Activated T-helper 2 cell treated with anti-CD3 and anti-CD28 coated beads, Interferon-gamma antibody, Interleukin-2, Interleukin-4, amounts not matched to agents 10 μg/mL and 5 μg/mL and 100 μg/mL, durations not matched to agents 14 hours and 24 hours and 36 hours (primary cell): ENCODE data around the gene ZNF20. TPM values are rescaled to one million over a fixed set of nuclear protein-coding genes. Genes with fewer than 3 reads are reported as not detected.
"Not testable (repeated sequence)": the region's sequence is repeated elsewhere in the genome, so short reads cannot be mapped to it uniquely, and the experiment has no call there.

Experiments used
- DNase-seq: peaks from one replicate; pipeline ENCODE4 v3.0.0; 2021; ENCODE audit warnings: low spot score
- H3K27ac Mint-ChIP-seq: one replicate; pipeline ENCODE4 v1.8.0; 2021; ENCODE audit warnings: mixed read lengths
- H3K27me3 Mint-ChIP-seq: one replicate; pipeline ENCODE4 v1.8.0; 2021; ENCODE audit warnings: low read depth, mixed read lengths
- H3K36me3 Mint-ChIP-seq: one replicate; pipeline ENCODE4 v1.8.0; 2021; ENCODE audit warnings: low read depth, mixed read lengths
- H3K4me1 Mint-ChIP-seq: one replicate; pipeline ENCODE4 v1.8.0; 2021; ENCODE audit warnings: low read depth, mixed read lengths
- H3K4me3 Mint-ChIP-seq: one replicate; pipeline ENCODE4 v1.8.0; 2021; ENCODE audit warnings: low read depth, mild to moderate bottlenecking, moderate library complexity, mixed read lengths
- H3K9me3 Mint-ChIP-seq: one replicate; pipeline ENCODE4 v1.8.0; 2021; ENCODE audit warnings: mixed read lengths
- intact Hi-C: fragments of 100-400 bp; cut with micrococcal nuclease; formaldehyde crosslinking; loops from one replicate; pipeline ENCODE4 v1.15.1; 2023
- total RNA-seq: library from RNA; stranded (reverse); gene quantifications from 2 replicates; pipeline ENCODE4 v1.2.3, GENCODE V29; 2022

ZNF20 gene
- total RNA-seq, 1 donor from 2014 or later, result 4.1 TPM

DNA sequence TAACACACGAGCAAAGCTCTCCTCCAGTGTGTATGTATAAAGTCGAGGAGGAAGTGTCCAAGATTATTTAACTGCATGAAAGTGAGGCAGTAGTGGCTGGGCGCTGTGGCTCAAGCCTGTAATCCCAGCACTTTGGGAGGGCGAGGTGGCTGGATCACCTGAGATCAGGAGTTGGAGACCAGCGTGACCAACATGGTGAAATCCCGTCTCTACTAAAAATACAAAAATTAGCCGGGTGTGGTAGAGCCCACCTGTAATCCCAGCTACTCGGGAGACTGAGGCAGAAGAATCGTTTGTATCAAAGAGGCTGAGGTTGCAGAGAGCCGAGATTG lies 1.2 kb upstream of the ZNF20 start:
- peaks cover 21% of the 10 kb centered on the region for H3K9me3 Mint-ChIP-seq
- peak overlapping the region; percentile 91 for H3K4me3 Mint-ChIP-seq
- no peaks in the 10 kb centered on the region for H3K27me3 Mint-ChIP-seq
- no peak overlapping the region for H3K27ac Mint-ChIP-seq
- peaks cover 24% of the 10 kb centered on the region for H3K4me1 Mint-ChIP-seq
- intact Hi-C loops, result loop anchor here (1.0 to 5.0 kb wide), 8 partner anchors 21 to 344 kb away; partner anchors contain the start of genes ZNF136 and ZNF440
- peaks cover 32% of the 10 kb centered on the region for H3K36me3 Mint-ChIP-seq
- DNase-seq, result no peak

DNA sequence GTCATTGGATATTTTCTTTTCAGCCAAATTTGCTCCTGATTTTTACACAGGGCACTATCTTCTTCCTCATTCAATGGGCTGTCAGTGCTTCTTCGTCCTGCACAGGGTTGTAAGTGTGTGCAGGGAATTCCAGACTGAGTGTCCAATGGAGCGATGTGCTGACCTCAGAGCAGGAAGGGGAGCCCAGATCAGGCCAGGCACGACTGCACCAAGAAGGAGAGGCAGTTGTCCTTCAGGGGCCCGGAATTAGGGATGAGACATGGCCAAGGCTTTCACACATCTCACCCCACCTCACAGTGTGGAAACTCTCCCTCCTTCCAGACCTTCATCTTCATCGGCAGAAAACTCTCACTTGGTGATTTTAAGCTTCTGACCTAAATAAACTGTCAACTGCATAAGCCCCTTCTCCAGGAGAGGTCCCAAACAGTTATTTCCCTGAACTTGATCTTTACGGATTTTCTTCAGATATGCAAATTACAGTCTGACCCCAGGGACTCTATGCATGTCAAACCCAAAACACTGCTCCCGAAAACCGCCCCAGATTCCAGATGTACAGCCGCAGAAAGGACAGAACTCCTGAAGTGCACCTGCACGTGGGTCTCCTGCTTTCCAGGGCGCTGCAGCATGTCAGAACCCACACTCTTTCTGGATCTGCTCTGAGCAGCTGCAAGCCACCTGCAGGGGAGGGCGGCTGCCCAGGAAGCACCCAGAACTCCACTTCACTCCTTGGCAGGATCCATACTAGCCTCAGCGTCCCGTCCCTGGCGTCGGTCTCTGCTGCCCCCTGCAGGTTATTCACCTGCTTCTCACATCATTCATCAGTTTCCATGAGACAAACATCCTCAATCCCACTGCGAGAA lies 625 bp upstream of the ZNF20 start:
- peaks cover 24% of the 10 kb centered on the region for H3K4me1 Mint-ChIP-seq
- intact Hi-C loops, result loop anchor here (1.0 to 5.0 kb wide), 8 partner anchors 22 to 343 kb away; partner anchors contain the start of genes ZNF136 and ZNF440
- H3K27ac Mint-ChIP-seq, result no peak overlapping the region
- H3K27me3 Mint-ChIP-seq, result no peaks in the 10 kb centered on the region
- peak; percentile 75 for DNase-seq
- H3K36me3 Mint-ChIP-seq, result peaks cover 29% of the 10 kb centered on the region
- H3K9me3 Mint-ChIP-seq, result peaks cover 17% of the 10 kb centered on the region
- H3K4me3 Mint-ChIP-seq, result peak overlapping the region; percentile 91

DNA sequence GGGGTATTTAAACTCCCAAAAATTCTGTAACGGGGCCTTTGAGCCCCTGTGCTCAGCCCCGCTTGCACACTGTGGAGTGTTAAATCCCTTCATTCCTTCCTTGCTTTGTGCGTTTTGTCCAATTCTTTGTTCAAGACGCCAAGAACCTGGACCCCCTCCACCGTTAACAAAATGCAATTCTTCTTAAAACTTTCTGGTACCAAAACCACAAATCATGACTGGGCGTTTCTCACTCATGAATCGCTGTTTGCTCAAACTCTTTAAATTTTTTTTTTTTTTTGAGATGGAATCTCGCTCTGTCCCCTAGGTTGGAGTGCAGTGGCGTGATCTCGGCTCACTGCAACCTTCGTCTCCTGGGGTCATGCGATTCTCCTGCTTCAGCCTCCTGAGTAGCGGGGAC lies 881 bp downstream of the ZNF20 start:
- H3K36me3 Mint-ChIP-seq, result peaks cover 34% of the 10 kb centered on the region
- H3K4me3 Mint-ChIP-seq, result peak overlapping the region; percentile 91
- intact Hi-C loops, result no loop called here
- no peak for DNase-seq
- H3K9me3 Mint-ChIP-seq, result peaks cover 15% of the 10 kb centered on the region
- peak overlapping the region; percentile 26 for H3K27ac Mint-ChIP-seq
- no peaks in the 10 kb centered on the region for H3K27me3 Mint-ChIP-seq
- peaks cover 24% of the 10 kb centered on the region for H3K4me1 Mint-ChIP-seq

DNA sequence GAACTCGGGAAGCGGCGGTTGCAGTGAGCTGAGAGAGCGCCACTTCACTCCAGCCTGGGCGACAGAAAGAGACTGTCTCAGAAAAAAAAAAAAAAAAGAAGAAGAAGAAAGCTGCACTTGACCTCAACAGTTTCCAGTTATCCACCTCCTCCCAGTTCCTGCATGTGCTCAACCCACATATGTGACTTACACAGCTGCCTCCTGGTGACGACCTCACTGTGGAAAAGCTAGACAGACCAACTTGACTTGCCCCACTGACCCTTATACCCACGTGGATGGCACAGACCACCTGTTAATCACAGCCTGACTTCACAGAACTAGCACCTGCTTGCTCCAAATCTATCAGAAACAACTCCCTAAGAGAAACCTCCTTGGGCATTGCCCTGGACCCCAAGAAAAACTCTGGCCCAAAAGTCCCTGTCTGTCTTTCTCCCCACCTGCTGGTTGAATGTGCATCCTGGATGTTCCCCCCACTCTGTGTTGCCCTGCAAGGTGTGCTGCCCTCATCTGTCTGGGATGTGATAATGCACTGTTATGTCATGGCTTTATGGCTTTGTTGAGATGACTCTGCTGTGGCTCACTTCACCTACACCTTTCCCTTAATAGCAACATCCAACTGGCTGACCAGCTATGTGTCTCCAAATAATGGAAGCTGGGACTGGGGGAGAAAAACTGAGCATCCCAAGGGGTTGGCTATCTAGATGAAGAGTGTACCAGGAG lies 2.8 kb downstream of the ZNF20 start:
- Mint-ChIP-seq H3K36me3 (peaks cover 52% of the 10 kb centered on the region), H3K4me3 (peak overlapping the region; percentile 53), H3K27ac (no peak overlapping the region), H3K9me3 (peaks cover 31% of the 10 kb centered on the region), H3K27me3 (no peaks in the 10 kb centered on the region), H3K4me1 (peaks cover 24% of the 10 kb centered on the region)
- no peak for DNase-seq
- intact Hi-C loops, result no loop called here

DNA sequence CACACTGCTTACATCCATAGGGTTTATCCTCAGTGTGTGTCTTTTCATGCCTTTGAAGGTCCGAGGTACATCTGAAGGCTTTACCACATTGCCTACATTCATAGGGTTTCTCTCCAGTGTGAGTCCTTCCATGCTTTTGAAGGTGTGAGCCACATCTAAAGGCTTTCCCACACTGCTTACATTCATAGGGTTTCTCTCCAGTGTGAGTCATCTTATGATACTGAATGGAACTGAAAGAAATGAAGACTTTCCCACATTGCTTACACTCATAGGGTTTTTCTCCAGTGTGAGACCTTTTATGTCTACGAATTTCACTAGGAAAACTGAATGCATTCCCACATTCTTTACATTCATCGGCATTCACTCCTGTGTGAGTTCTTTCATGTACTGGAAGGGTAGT lies 7.1 kb downstream of the ZNF20 start:
- Mint-ChIP-seq H3K36me3 (peaks cover 72% of the 10 kb centered on the region), H3K27me3 (no peaks in the 10 kb centered on the region), H3K4me1 (peaks cover 4% of the 10 kb centered on the region), H3K27ac (no peak overlapping the region), H3K4me3 (no peak overlapping the region), H3K9me3 (peaks cover 63% of the 10 kb centered on the region)
- no peak for DNase-seq
- intact Hi-C loops, result no loop called here

DNA sequence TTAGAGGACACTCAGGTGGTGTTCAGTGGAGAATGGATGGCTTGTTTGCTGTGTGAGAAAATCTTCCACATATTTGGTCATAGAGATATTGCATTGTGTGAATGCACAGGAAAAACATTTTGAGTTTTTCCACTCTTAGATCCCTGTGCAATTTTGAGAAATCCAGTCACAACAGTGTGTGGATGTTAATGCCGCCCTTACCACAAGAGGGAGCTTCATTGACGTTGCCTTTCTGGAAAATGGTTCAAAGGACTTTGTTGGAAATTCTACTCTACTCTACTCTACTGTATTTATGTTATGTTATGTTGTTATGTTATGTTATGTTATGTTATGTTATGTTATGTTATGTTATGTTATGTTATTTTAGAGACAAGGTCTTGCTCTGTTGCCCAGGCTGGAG lies 13.4 kb downstream of the ZNF20 start:
- no peak overlapping the region for H3K4me3 Mint-ChIP-seq
- intact Hi-C loops, result no loop called here
- H3K36me3 Mint-ChIP-seq, result peaks cover 23% of the 10 kb centered on the region
- no peaks in the 10 kb centered on the region for H3K4me1 Mint-ChIP-seq
- peaks cover 57% of the 10 kb centered on the region for H3K9me3 Mint-ChIP-seq
- H3K27me3 Mint-ChIP-seq, result no peaks in the 10 kb centered on the region
- H3K27ac Mint-ChIP-seq, result no peak overlapping the region
- no peak for DNase-seq

DNA sequence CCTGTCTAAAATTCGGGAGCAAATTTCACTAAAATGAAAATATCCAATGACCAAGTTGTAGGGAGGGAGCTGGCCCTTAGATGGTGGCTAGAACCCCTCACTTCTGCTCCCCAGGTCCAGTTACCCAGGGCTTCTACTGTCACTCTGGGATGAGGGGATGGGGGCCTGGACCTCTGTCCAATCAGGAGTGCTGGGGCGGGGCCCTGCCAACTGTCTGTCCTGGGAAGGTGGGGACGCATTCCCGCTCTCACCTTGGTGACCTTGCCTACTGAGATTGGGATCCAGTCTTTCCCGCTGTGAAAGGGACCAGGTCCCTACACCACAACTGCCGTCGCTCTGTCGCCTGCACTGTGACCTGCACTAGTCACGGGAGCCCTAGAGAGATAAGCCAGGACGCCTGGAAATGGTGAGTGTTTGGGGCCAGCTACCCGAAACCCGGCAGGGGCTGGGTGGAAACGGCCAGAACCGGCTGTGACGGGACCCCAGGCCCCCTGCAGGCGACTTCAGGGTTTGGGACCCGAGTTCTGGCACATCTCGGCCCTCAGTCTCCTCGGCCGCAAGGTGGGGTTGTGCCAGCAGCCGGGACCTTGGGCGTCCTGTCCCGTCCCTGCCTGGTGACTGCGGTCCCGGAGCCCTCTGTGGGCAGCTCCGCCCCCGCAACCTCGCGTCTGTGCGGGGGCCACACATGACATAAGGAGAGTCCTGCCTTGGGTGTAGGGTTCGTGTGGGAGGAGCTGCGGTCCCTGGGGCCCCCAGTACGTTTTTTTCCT lies 22.8 kb downstream of the ZNF20 start:
- peaks cover 44% of the 10 kb centered on the region for H3K9me3 Mint-ChIP-seq
- H3K27ac Mint-ChIP-seq, result no peak overlapping the region
- intact Hi-C loops, result no loop called here
- H3K4me3 Mint-ChIP-seq, result no peak overlapping the region
- DNase-seq, result no peak
- H3K4me1 Mint-ChIP-seq, result no peaks in the 10 kb centered on the region
- peaks cover 22% of the 10 kb centered on the region for H3K36me3 Mint-ChIP-seq
- no peaks in the 10 kb centered on the region for H3K27me3 Mint-ChIP-seq

DNA sequence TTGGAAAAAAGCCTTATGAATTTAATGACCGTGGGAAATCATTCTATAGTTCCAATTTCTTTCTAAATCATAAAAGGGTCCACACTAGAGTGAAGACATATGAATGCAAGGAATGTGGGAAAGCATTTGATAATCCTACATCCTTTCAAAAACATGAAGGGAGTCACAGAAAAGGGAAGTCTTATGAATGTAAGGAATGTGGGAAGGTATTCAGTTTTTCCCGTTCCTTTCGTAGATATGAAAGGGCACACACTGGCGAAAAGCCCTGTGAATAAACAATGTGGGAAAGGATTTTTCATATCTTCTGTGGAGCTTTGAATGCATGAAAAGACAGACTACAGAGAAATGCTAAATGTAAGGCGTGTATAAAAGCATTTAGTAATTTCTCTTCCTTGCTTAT lies 27.0 kb downstream of the ZNF20 start:
- H3K9me3 Mint-ChIP-seq, result peaks cover 58% of the 10 kb centered on the region
- intact Hi-C loops, result no loop called here
- no peak overlapping the region for H3K4me3 Mint-ChIP-seq
- DNase-seq, result no peak
- H3K4me1 Mint-ChIP-seq, result no peaks in the 10 kb centered on the region
- no peaks in the 10 kb centered on the region for H3K27me3 Mint-ChIP-seq
- H3K27ac Mint-ChIP-seq, result no peak overlapping the region
- H3K36me3 Mint-ChIP-seq, result peaks cover 48% of the 10 kb centered on the region

DNA sequence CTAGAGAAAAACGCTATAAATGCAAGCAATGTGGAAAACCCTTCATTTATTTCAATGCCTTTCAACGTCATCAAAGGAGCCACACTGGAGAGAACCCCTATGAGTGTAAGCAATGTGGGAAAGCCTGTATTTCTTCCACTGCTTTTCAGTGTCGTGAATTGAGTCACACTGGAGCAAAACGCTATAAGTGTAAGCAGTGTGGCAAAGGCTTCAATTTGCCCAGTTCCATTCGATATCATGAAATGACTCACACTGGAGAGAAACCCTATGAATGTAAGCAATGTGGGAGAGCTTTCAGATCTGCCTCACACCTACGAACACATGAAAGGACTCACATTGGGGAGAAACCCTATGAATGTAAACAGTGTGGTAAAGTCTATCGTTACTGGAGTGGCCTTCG lies 27.4 kb downstream of the ZNF20 start:
- H3K9me3 Mint-ChIP-seq, result peaks cover 58% of the 10 kb centered on the region
- peaks cover 48% of the 10 kb centered on the region for H3K36me3 Mint-ChIP-seq
- H3K27me3 Mint-ChIP-seq, result no peaks in the 10 kb centered on the region
- H3K4me3 Mint-ChIP-seq, result no peak overlapping the region
- H3K27ac Mint-ChIP-seq, result no peak overlapping the region
- no peak for DNase-seq
- intact Hi-C loops, result no loop called here
- no peaks in the 10 kb centered on the region for H3K4me1 Mint-ChIP-seq

DNA sequence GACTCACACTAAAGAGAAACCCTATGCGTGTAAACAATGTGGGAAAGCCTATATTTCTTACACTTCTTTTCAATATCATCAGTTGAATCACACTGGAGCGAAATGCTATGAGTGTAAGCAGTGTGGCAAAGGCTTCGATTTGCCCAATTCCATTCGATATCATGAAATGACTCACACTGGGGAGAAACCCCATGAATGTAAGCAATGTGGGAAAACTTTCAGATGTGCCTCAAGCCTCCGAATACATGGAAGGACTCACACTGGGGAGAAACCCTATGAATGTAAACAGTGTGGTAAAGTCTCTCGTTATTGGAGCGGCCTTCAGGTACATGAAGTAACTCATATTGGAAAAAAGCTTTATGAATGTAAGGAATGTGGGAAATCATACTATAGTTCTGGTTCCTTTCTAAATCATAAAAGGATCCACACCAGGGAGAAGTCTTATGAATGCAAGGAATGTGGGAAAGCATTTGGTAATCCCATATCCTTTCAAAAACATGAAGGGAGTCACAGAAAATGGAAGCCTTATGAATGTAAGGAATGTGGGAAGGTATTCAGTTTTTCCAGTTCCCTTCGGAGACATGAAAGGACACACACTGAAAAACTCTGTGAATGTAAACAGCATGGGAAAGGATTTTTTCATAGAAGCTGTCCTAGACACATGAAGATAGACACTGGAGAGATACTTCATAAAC lies 28.1 kb downstream of the ZNF20 start:
- DNase-seq, result no peak

DNA sequence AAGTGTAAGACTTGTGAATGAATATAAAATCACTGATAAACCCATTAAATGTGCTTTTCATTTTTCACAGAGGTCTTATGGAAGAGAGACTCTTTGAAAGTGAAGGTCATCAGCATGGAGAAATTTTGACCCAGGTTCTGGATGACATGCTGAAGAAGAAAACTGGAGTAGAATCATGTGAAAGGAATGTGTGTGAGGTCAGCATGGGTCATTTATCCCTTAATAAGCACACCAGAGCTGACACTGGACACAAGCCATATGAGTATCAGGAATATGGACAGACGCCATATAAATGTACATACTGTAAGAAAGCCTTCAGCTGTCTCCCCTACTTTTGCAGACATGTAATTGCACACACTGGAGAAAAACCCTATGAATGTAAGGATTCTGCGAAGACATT lies 29.0 kb downstream of the ZNF20 start:
- Mint-ChIP-seq H3K4me3 (no peak overlapping the region), H3K4me1 (no peaks in the 10 kb centered on the region), H3K27me3 (no peaks in the 10 kb centered on the region), H3K27ac (no peak overlapping the region), H3K36me3 (peaks cover 49% of the 10 kb centered on the region), H3K9me3 (peaks cover 58% of the 10 kb centered on the region)
- no peak for DNase-seq
- intact Hi-C loops, result no loop called here

More for the DNA sequence above, 28.1 kb downstream of the ZNF20 start:
- H3K27me3 Mint-ChIP-seq, result no peaks in the 10 kb centered on the region
- peaks cover 55% of the 10 kb centered on the region for H3K9me3 Mint-ChIP-seq
- peaks cover 48% of the 10 kb centered on the region for H3K36me3 Mint-ChIP-seq
- intact Hi-C loops, result no loop called here
- no peaks in the 10 kb centered on the region for H3K4me1 Mint-ChIP-seq
- no peak overlapping the region for H3K4me3 Mint-ChIP-seq
- no peak overlapping the region for H3K27ac Mint-ChIP-seq

DNA sequence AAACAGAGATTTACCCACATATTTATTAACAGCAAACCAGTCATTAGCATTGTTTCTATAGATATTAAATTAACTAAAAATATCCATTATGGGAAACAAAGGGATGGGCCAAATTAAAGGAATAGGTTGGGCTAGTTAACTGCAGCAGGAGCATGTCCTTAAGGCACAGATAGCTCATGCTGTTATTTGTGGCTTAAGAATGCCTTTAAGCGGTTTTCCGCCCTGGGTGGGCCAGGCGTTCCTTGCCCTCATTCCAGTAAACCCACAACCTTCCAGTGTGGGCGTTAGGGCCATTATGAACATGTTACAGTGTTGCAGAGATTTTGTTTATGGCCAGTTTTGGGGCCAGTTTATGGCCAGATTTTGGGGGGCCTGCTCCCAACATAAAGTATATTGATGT lies 36.2 kb downstream of the ZNF20 start:
- DNase-seq, intact Hi-C loops, H3K27ac Mint-ChIP-seq, H3K27me3 Mint-ChIP-seq, H3K4me1 Mint-ChIP-seq, H3K4me3 Mint-ChIP-seq: not testable (repeated sequence)
- H3K36me3 Mint-ChIP-seq, result peaks cover 42% of the 10 kb centered on the region
- H3K9me3 Mint-ChIP-seq, result peaks cover 30% of the 10 kb centered on the region
